ENCODE data around the gene DDT.
"Not testable (repeated sequence)": the region's sequence is repeated elsewhere in the genome, so short reads cannot be mapped to it uniquely, and the experiment has no call there.

DDT gene

DNA sequence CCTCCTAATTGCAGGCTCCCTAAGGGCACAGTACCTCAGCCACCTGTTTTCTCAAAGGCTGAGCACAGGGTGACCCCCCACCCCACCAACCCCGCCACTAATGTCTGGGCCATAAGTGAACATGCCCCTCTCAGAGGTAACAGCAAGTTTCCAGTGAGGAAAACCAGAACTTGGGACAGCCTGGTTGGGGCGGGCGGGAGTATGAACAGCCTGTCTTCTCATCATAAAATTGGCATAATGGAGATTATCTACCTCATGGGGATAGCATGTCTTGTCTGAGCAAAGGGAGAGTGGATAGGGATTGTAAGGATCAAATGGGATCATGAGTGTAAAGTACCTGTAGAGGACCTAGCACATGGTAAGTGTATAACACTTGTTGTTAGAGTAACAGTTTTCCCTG, 2.3 kb downstream of the DDT start:
- H3K36me3 Mint-ChIP-seq, result peaks cover 30% of the 10 kb centered on the region

DNA sequence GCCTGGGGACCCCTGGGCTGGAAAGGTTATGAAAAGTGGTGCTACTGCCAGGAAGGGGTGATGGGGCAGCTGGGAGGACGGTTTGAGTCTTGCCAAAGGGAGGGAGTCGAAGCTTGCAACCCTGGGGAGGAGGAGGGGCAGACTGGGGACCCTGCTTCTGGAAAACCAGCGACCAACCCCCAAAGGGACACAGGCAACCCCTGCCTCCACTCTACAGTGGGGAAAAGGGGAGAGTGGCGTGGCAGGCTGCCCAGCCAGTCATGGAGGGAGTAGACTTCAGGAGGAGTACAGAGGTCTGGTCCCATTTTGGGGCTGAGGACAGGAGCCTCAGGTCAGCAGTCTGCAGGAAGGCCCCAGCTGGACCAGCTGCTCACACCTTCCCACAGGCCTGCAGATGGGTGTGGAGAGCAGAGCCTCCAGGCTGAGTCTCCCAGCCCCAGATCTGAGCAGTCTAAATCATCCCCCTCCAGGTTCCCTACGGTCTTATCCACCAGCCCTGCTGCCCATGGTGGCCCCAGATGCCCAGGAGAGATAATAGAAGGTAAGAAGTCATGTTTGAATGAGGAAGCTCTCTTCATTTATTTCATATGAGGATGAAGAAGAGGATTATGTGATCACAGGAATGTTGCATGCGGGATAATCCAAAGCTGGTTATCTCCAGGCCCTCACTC, 3.3 kb downstream of the DDT start:
- CTCF ChIA-PET, result interaction anchor here (1.5 kb wide), 1 partner anchor 204 kb away, joined by 3 read pairs; no protein-coding TSS in a partner anchor
- no peak overlapping the region for H3K27ac Mint-ChIP-seq
- no peak overlapping the region for H3K4me3 Mint-ChIP-seq
- H3K36me3 Mint-ChIP-seq, result peaks cover 30% of the 10 kb centered on the region
- H3K9me3 Mint-ChIP-seq, result no peaks in the 10 kb centered on the region
- peaks cover 30% of the 10 kb centered on the region for H3K4me1 Mint-ChIP-seq
- no peak for DNase-seq
- no peaks in the 10 kb centered on the region for H3K27me3 Mint-ChIP-seq

More for the DNA sequence above, 2.3 kb downstream of the DDT start:
- peak overlapping the region; percentile 40 for H3K4me3 Mint-ChIP-seq
- not testable (repeated sequence) for H3K9me3 Mint-ChIP-seq, H3K27me3 Mint-ChIP-seq, DNase-seq, H3K27ac Mint-ChIP-seq
- CTCF ChIA-PET, result interaction anchor here (1.5 kb wide), 1 partner anchor 203 kb away, joined by 3 read pairs; no protein-coding TSS in a partner anchor
- H3K4me1 Mint-ChIP-seq, result peaks cover 30% of the 10 kb centered on the region

GRCh38 chr22:23970201-23970641, 4.0 kb downstream of the DDT start:
- DNase-seq, result no peak
- Mint-ChIP-seq H3K36me3 (peaks cover 30% of the 10 kb centered on the region), H3K27me3 (no peaks in the 10 kb centered on the region), H3K9me3 (no peaks in the 10 kb centered on the region), H3K4me1 (peaks cover 30% of the 10 kb centered on the region), H3K27ac (no peak overlapping the region), H3K4me3 (no peak overlapping the region)
- CTCF ChIA-PET, result no interaction called here

GRCh38 chr22:23969071-23969470, 5.2 kb downstream of the DDT start:
- H3K27me3 Mint-ChIP-seq, result no peaks in the 10 kb centered on the region
- CTCF ChIA-PET, result no interaction called here
- no peak overlapping the region for H3K27ac Mint-ChIP-seq
- peaks cover 30% of the 10 kb centered on the region for H3K36me3 Mint-ChIP-seq
- no peaks in the 10 kb centered on the region for H3K9me3 Mint-ChIP-seq
- H3K4me1 Mint-ChIP-seq, result peaks cover 30% of the 10 kb centered on the region
- DNase-seq, result no peak
- H3K4me3 Mint-ChIP-seq, result peak overlapping the region; percentile 41

DNA sequence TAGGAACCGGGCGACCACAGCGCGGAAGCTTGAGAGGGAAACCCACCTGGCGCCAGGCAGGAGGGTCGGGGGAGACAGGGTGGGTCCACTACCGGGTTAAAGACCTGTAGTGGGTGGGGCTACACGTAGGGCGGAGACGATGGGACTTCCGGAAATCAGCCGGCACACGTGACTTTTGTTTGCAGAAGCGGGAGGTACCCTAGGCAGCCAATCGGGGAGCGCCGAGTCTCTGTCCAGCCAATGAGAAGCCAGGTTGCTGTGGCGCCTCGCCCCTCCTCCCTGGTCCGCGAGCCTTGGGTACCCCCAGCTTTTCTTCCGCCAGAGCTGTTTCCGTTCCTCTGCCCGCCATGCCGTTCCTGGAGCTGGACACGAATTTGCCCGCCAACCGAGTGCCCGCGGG, 7.7 kb downstream of the DDT start, which contains the start of gene DDTL:
TSS of gene DDTL (plus strand) at position 321 of the 400 bp plus-strand sequence. CDS start at position 348, 27 bp downstream.
- CTCF ChIA-PET, H3K27ac Mint-ChIP-seq, H3K4me3 Mint-ChIP-seq, H3K27me3 Mint-ChIP-seq, H3K9me3 Mint-ChIP-seq, DNase-seq: not testable (repeated sequence)
- Mint-ChIP-seq H3K36me3 (peaks cover 25% of the 10 kb centered on the region), H3K4me1 (peaks cover 25% of the 10 kb centered on the region)

- Mint-ChIP-seq H3K36me3 (peaks cover 20% of the 10 kb centered on the region), H3K4me1 (peaks cover 20% of the 10 kb centered on the region)
- CTCF ChIA-PET, DNase-seq, H3K9me3 Mint-ChIP-seq, H3K27me3 Mint-ChIP-seq, H3K27ac Mint-ChIP-seq, H3K4me3 Mint-ChIP-seq: not testable (repeated sequence)
Measured at GRCh38 chr22:23966094-23966493, 8.1 kb downstream of the DDT start.

- H3K27me3 Mint-ChIP-seq, result peaks cover 11% of the 10 kb centered on the region
- H3K4me3 Mint-ChIP-seq, CTCF ChIA-PET, H3K9me3 Mint-ChIP-seq, H3K27ac Mint-ChIP-seq, H3K36me3 Mint-ChIP-seq, H3K4me1 Mint-ChIP-seq, DNase-seq: not testable (repeated sequence)
Measured at GRCh38 chr22:23961084-23961771, 13.0 kb downstream of the DDT start, which contains the start of gene GSTT2B. Gene GSTT2B (minus strand): TSS chr22:23961195. CDS start chr22:23961131, 64 bp downstream.

GRCh38 chr22:23956301-23956900, 17.8 kb downstream of the DDT start:
- not testable (repeated sequence) for H3K36me3 Mint-ChIP-seq, H3K9me3 Mint-ChIP-seq, H3K27ac Mint-ChIP-seq, H3K4me1 Mint-ChIP-seq, H3K4me3 Mint-ChIP-seq
- DNase-seq, result peak; percentile 87
- peaks cover 11% of the 10 kb centered on the region for H3K27me3 Mint-ChIP-seq
- CTCF ChIA-PET, result interaction anchor here (1.0 to 1.4 kb wide), 3 partner anchors 60 to 98 kb away, joined by 3 to 4 read pairs (median 3); no protein-coding TSS in a partner anchor

DNA sequence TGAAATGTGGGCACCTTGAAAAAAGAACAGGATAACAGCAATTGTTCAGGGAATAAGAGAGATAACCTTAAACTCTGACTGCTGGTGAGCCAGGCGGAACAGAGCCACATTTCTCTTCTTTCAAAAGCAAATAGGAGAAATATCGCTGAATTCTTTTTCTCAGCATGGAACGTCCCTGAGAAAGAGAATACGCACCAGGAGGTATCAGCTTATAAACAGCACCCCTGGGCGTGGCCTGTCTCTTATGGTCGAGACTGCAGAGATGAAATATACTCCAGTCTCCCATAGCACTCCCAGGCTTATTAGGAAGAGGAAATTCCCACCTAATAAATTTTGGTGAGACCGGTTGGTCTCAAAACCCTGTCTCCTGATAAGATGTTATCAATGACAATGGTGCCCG, 18.4 kb downstream of the DDT start:
- CTCF ChIA-PET, result interaction anchor here (1.0 to 1.4 kb wide), 3 partner anchors 60 to 97 kb away, joined by 3 to 4 read pairs (median 3); no protein-coding TSS in a partner anchor
- not testable (repeated sequence) for H3K4me3 Mint-ChIP-seq, H3K4me1 Mint-ChIP-seq, DNase-seq, H3K36me3 Mint-ChIP-seq, H3K9me3 Mint-ChIP-seq, H3K27ac Mint-ChIP-seq
- peaks cover 11% of the 10 kb centered on the region for H3K27me3 Mint-ChIP-seq

DNA sequence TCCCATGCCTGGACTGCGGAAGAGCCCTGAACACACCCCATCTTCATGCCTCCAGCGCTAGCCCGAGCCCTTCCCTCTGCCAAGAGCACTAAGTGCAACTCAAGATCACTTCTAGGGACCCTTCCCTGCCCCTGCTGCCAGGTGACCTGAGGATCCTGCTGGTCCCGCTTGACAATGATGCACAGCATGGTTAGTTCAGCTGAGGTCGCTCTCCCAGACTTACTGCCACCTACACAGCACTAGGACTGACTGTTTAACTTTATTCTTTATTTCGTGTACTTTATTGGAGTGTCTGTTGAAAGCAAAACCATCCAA, 19.3 kb downstream of the DDT start:
- H3K4me1 Mint-ChIP-seq, DNase-seq, H3K27ac Mint-ChIP-seq, H3K4me3 Mint-ChIP-seq, H3K9me3 Mint-ChIP-seq, H3K36me3 Mint-ChIP-seq, CTCF ChIA-PET, H3K27me3 Mint-ChIP-seq: not testable (repeated sequence)

DNA sequence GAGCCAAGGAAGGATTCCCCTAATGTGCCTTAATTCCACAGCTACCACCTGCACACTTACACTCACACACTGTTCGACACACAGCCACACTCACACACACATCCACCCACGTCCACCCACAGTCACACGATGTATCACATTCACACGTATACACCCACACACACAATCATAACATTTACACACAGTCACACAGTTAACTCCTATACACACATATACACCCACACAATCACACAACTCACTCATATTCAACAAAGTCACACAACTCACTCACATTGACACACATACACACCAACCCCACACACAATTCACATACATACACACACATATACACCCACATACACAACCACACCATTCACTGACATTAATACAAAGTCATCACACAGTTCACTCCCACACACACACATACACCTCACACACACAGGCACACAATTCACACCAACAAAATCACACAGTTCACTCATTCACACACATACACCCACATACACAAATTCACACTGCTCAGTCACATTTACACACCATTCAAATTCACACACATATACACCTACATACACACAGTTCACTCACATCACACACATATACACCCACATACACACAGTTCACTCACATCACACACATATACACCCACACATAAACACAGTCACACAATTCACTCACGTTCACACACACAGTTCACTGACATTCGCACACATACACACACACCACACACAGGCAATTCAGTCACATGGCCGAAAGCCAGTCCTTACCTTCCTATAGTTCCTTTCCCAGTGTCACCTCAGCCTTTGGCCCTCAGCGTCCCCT, 19.8 kb downstream of the DDT start:
- CTCF ChIA-PET, DNase-seq, H3K27me3 Mint-ChIP-seq, H3K4me3 Mint-ChIP-seq, H3K27ac Mint-ChIP-seq, H3K9me3 Mint-ChIP-seq, H3K36me3 Mint-ChIP-seq, H3K4me1 Mint-ChIP-seq: not testable (repeated sequence)

GRCh38 chr22:23953485-23953884, 20.8 kb downstream of the DDT start:
- DNase-seq, H3K36me3 Mint-ChIP-seq, H3K27me3 Mint-ChIP-seq, CTCF ChIA-PET, H3K9me3 Mint-ChIP-seq, H3K27ac Mint-ChIP-seq, H3K4me1 Mint-ChIP-seq, H3K4me3 Mint-ChIP-seq: not testable (repeated sequence)

DNA sequence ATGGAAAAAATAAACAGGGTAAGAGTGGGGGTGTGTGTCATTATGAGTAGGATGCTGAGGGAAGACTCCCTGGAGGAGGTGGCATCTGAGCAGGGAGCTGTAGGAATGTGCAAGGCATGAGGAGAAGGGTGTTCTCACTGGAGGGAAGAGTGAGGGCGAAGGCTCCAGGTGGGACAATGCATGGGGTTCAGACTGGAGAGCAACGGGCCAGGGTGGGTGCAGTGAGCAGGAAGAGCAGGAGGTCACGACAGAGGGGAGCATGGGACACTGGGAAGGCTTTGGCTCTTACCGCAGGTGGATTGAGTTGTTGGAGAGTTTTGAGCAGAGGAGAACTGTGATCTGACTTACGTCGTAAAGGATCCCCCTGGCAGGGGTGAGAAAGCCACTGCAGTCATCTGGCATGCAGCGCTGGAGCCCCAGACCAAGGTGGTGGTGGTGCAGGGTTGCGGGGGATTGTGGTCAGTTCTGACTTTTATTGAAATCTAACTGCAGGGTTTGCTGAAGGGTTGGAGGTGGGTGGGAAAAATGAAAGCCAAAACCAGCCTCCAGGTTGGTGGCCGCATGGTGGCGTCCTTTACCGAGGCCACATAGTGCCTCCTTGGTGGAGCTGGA, 21.3 kb downstream of the DDT start:
- not testable (repeated sequence) for H3K9me3 Mint-ChIP-seq, H3K4me1 Mint-ChIP-seq, H3K27me3 Mint-ChIP-seq, H3K36me3 Mint-ChIP-seq, H3K4me3 Mint-ChIP-seq, H3K27ac Mint-ChIP-seq, DNase-seq
- CTCF ChIA-PET, result interaction anchor here (0.6 kb wide), 1 partner anchor 100 kb away, joined by 3 read pairs; no protein-coding TSS in a partner anchor

GRCh38 chr22:23951383-23951782, 22.9 kb downstream of the DDT start:
- H3K4me3 Mint-ChIP-seq, CTCF ChIA-PET, DNase-seq, H3K4me1 Mint-ChIP-seq, H3K27ac Mint-ChIP-seq, H3K36me3 Mint-ChIP-seq, H3K9me3 Mint-ChIP-seq, H3K27me3 Mint-ChIP-seq: not testable (repeated sequence)
